ENCODE measurements around the gene AKT1S1.

Gene AKT1S1

DNA sequence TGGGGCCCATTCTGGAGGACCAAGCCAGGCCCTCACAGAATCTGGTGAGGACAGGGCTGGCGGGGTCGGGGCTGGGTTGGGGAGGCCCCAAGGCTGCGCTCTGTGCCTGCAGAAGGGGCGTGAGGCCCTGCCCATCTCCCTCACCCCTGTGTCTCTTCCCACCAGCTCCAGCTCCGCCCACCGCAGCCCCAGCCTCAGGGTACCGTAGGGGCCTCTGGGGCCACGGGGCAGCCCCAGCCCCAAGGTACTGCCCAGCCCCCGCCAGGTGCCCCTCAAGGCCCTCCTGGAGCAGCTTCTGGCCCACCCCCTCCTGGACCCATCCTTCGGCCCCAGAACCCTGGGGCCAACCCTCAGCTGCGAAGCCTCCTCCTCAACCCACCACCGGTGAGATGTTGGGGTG lies 41.6 kb downstream of the AKT1S1 start:
- Histone ChIP-seq H3K79me2 (ENCODE audit: control insufficient read depth, insufficient read depth, low read length, poor library complexity) (no peaks in the 10 kb centered on the region), H2AK5ac (ENCODE audit: low read length) (no peak overlapping the region), H3K27me3 (ENCODE audit: insufficient read depth, low read length) (no peaks in the 10 kb centered on the region), H3K23ac (ENCODE audit: low read length) (no peak overlapping the region), H3K18ac (ENCODE audit: low read length) (no peak overlapping the region), H3K9me3 (ENCODE audit: insufficient read depth, low read depth, low read length) (peaks cover 2% of the 10 kb centered on the region), H4K91ac (ENCODE audit: low read depth, low read length) (no peak overlapping the region), H4K8ac (ENCODE audit: low read depth, low read length) (no peak overlapping the region), H3K9ac (ENCODE audit: low read length) (no peak overlapping the region), H3K36me3 (ENCODE audit: control insufficient read depth in 1 of 2, insufficient read depth in 2 of 2, low read length in 2 of 2) (peaks cover 86 to 94% of the 10 kb centered on the region in 2 experiments), H2BK12ac (ENCODE audit: low read length) (no peak overlapping the region), H3K4me3 (ENCODE audit: low read depth, low read length) (no peak overlapping the region), H2AFZ (ENCODE audit: insufficient read depth, low read length, poor library complexity) (no peak overlapping the region), H3K79me1 (ENCODE audit: low read length) (no peaks in the 10 kb centered on the region), H3K27ac (ENCODE audit: low read depth, low read length) (no peak overlapping the region), H2BK5ac (ENCODE audit: low read depth, low read length, poor library complexity) (no peak overlapping the region), H2BK120ac (ENCODE audit: insufficient read depth, low read length, poor library complexity) (no peak overlapping the region), H3K14ac (ENCODE audit: low read length) (no peak overlapping the region), H3K4me2 (ENCODE audit: low read length) (no peak overlapping the region), H3K4ac (ENCODE audit: low read depth, low read length) (no peak overlapping the region), H4K12ac (ENCODE audit: low read depth, low read length) (no peak overlapping the region), H3K4me1 (ENCODE audit: control insufficient read depth in 1 of 2, insufficient read depth in 2 of 2, low read length in 2 of 2) (peaks cover 0 to 3% of the 10 kb centered on the region in 2 experiments)
- no CpG with 5 or more reads among the region's 12 CpGs for WGBS (ENCODE audit: extremely low coverage, insufficient coverage, insufficient read length)
- no peak for DNase-seq

DNA sequence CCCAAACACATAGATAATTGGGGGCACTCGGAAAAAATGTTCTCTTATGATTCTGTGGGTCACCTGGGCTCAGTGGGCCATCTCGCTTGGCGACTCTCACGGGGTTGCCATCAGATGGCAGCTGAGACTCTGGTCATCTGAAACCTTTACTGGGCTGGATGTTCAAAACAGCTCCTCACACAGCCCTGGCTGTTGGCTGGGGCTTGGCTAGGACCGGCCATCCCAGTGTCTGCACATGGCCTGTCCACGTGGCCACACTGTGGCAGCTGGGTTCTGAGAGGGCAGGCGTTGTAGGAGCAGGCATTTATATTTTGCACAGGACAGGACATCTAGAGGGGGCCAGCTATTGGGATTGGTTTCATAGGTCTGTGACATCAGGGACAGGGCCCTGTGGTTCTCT lies 43.6 kb downstream of the AKT1S1 start:
- Histone ChIP-seq H3K4ac (ENCODE audit: low read depth, low read length) (no peak overlapping the region), H3K18ac (ENCODE audit: low read length) (no peak overlapping the region), H2BK120ac (ENCODE audit: insufficient read depth, low read length, poor library complexity) (no peak overlapping the region), H3K4me2 (ENCODE audit: low read length) (no peak overlapping the region), H4K91ac (ENCODE audit: low read depth, low read length) (no peak overlapping the region), H3K27me3 (ENCODE audit: insufficient read depth, low read length) (no peaks in the 10 kb centered on the region), H2BK12ac (ENCODE audit: low read length) (no peak overlapping the region), H3K79me2 (ENCODE audit: control insufficient read depth, insufficient read depth, low read length, poor library complexity) (no peaks in the 10 kb centered on the region), H2BK5ac (ENCODE audit: low read depth, low read length, poor library complexity) (no peak overlapping the region), H3K9ac (ENCODE audit: low read length) (no peak overlapping the region), H3K23ac (ENCODE audit: low read length) (no peak overlapping the region), H4K8ac (ENCODE audit: low read depth, low read length) (no peak overlapping the region), H3K4me1 (ENCODE audit: control insufficient read depth in 1 of 2, insufficient read depth in 2 of 2, low read length in 2 of 2) (peaks cover 0 to 3% of the 10 kb centered on the region in 2 experiments), H3K9me3 (ENCODE audit: insufficient read depth, low read depth, low read length) (peaks cover 2% of the 10 kb centered on the region), H3K36me3 (ENCODE audit: control insufficient read depth in 1 of 2, insufficient read depth in 2 of 2, low read length in 2 of 2) (peaks cover 92 to 94% of the 10 kb centered on the region in 2 experiments), H3K79me1 (ENCODE audit: low read length) (no peaks in the 10 kb centered on the region), H4K12ac (ENCODE audit: low read depth, low read length) (no peak overlapping the region), H3K27ac (ENCODE audit: low read depth, low read length) (no peak overlapping the region), H2AK5ac (ENCODE audit: low read length) (no peak overlapping the region), H3K4me3 (ENCODE audit: low read depth, low read length) (no peak overlapping the region), H2AFZ (ENCODE audit: insufficient read depth, low read length, poor library complexity) (no peak overlapping the region), H3K14ac (ENCODE audit: low read length) (no peak overlapping the region)
- DNase-seq, result no peak
- no CpG with 5 or more reads among the region's 7 CpGs for WGBS (ENCODE audit: extremely low coverage, insufficient coverage, insufficient read length)

GRCh38 chr19:49832556-49832955 lies 44.6 kb downstream of the AKT1S1 start:
- Histone ChIP-seq H2BK5ac (ENCODE audit: low read depth, low read length, poor library complexity) (no peak overlapping the region), H3K27me3 (ENCODE audit: insufficient read depth, low read length) (no peaks in the 10 kb centered on the region), H4K12ac (ENCODE audit: low read depth, low read length) (no peak overlapping the region), H4K91ac (ENCODE audit: low read depth, low read length) (no peak overlapping the region), H3K4ac (ENCODE audit: low read depth, low read length) (no peak overlapping the region), H3K4me1 (ENCODE audit: control insufficient read depth in 1 of 2, insufficient read depth in 2 of 2, low read length in 2 of 2) (peaks cover 0 to 3% of the 10 kb centered on the region in 2 experiments), H3K36me3 (ENCODE audit: control insufficient read depth in 1 of 2, insufficient read depth in 2 of 2, low read length in 2 of 2) (peaks cover 87 to 93% of the 10 kb centered on the region in 2 experiments), H3K9ac (ENCODE audit: low read length) (no peak overlapping the region), H3K23ac (ENCODE audit: low read length) (no peak overlapping the region), H3K18ac (ENCODE audit: low read length) (no peak overlapping the region), H2AK5ac (ENCODE audit: low read length) (no peak overlapping the region), H2AFZ (ENCODE audit: insufficient read depth, low read length, poor library complexity) (no peak overlapping the region), H3K27ac (ENCODE audit: low read depth, low read length) (no peak overlapping the region), H3K4me3 (ENCODE audit: low read depth, low read length) (no peak overlapping the region), H3K9me3 (ENCODE audit: insufficient read depth, low read depth, low read length) (peaks cover 6% of the 10 kb centered on the region), H2BK12ac (ENCODE audit: low read length) (no peak overlapping the region), H2BK120ac (ENCODE audit: insufficient read depth, low read length, poor library complexity) (no peak overlapping the region), H3K14ac (ENCODE audit: low read length) (no peak overlapping the region), H3K4me2 (ENCODE audit: low read length) (no peak overlapping the region), H3K79me1 (ENCODE audit: low read length) (no peaks in the 10 kb centered on the region), H4K8ac (ENCODE audit: low read depth, low read length) (no peak overlapping the region), H3K79me2 (ENCODE audit: control insufficient read depth, insufficient read depth, low read length, poor library complexity) (no peaks in the 10 kb centered on the region)
- no peak for DNase-seq
- no CpG with 5 or more reads among the region's 9 CpGs for WGBS (ENCODE audit: extremely low coverage, insufficient coverage, insufficient read length)

- Histone ChIP-seq H3K36me3 (ENCODE audit: control insufficient read depth in 1 of 2, insufficient read depth in 2 of 2, low read length in 2 of 2) (peaks cover 87 to 91% of the 10 kb centered on the region in 2 experiments), H4K12ac (ENCODE audit: low read depth, low read length) (no peak overlapping the region), H3K79me2 (ENCODE audit: control insufficient read depth, insufficient read depth, low read length, poor library complexity) (no peaks in the 10 kb centered on the region), H3K23ac (ENCODE audit: low read length) (no peak overlapping the region), H2BK12ac (ENCODE audit: low read length) (no peak overlapping the region), H3K4me1 (ENCODE audit: control insufficient read depth in 1 of 2, insufficient read depth in 2 of 2, low read length in 2 of 2) (no peaks in the 10 kb centered on the region), H3K4me3 (ENCODE audit: low read depth, low read length) (no peak overlapping the region), H2AFZ (ENCODE audit: insufficient read depth, low read length, poor library complexity) (no peak overlapping the region), H2AK5ac (ENCODE audit: low read length) (no peak overlapping the region), H3K9ac (ENCODE audit: low read length) (no peak overlapping the region), H3K27ac (ENCODE audit: low read depth, low read length) (no peak overlapping the region), H3K14ac (ENCODE audit: low read length) (no peak overlapping the region), H2BK5ac (ENCODE audit: low read depth, low read length, poor library complexity) (no peak overlapping the region), H3K27me3 (ENCODE audit: insufficient read depth, low read length) (no peaks in the 10 kb centered on the region), H3K4me2 (ENCODE audit: low read length) (no peak overlapping the region), H3K79me1 (ENCODE audit: low read length) (no peaks in the 10 kb centered on the region), H4K8ac (ENCODE audit: low read depth, low read length) (no peak overlapping the region), H3K9me3 (ENCODE audit: insufficient read depth, low read depth, low read length) (peaks cover 6% of the 10 kb centered on the region), H2BK120ac (ENCODE audit: insufficient read depth, low read length, poor library complexity) (no peak overlapping the region), H4K91ac (ENCODE audit: low read depth, low read length) (no peak overlapping the region), H3K4ac (ENCODE audit: low read depth, low read length) (no peak overlapping the region), H3K18ac (ENCODE audit: low read length) (no peak overlapping the region)
- no CpG with 5 or more reads among the region's 8 CpGs for WGBS (ENCODE audit: extremely low coverage, insufficient coverage, insufficient read length)
- DNase-seq, result no peak
Measured at GRCh38 chr19:49831592-49831991, 45.6 kb downstream of the AKT1S1 start.
